ENCODE data around the gene TRAF7.

TRAF7 gene

GRCh38 chr16:2216330-2216729 lies 60.7 kb downstream of the TRAF7 start:
- Histone ChIP-seq H4K8ac (ENCODE audit: low read depth, low read length) (no peak overlapping the region), H3K27ac (replicated peaks; ENCODE audit: low read length) (no peak overlapping the region), H3K18ac (ENCODE audit: low read length) (no peak overlapping the region), H3K14ac (ENCODE audit: low read length) (no peak overlapping the region), H2AFZ (ENCODE audit: low read length) (no peak overlapping the region), H3K4me3 (ENCODE audit: low read length in 2 of 2) (no peak overlapping the region), H3K4ac (ENCODE audit: low read length) (no peak overlapping the region), H3K4me1 (ENCODE audit: control insufficient read depth in 2 of 2, insufficient read depth in 1 of 2, low read depth in 1 of 2, low read length in 2 of 2) (peaks cover 9 to 11% of the 10 kb centered on the region in 2 donors), H2BK120ac (ENCODE audit: low read depth, low read length) (no peak overlapping the region), H3K9ac (ENCODE audit: low read depth, low read length, poor library complexity) (no peak overlapping the region), H2AK5ac (ENCODE audit: low read depth, low read length) (no peak overlapping the region), H3K9me3 (replicated peaks in 1 of 2; ENCODE audit: control insufficient read depth in 2 of 2, insufficient read depth in 1 of 2, low read depth in 1 of 2, low read length in 2 of 2) (no peaks in the 10 kb centered on the region), H2BK5ac (ENCODE audit: low read length) (no peak overlapping the region), H3K79me1 (ENCODE audit: low read depth, low read length) (peaks cover 16% of the 10 kb centered on the region), H3K4me2 (ENCODE audit: insufficient read depth, low read length, poor library complexity, severe bottlenecking) (no peak overlapping the region), H3K23ac (ENCODE audit: low read depth, low read length, poor library complexity) (no peak overlapping the region), H3K36me3 (replicated peaks in 1 of 2; ENCODE audit: control insufficient read depth in 2 of 2, insufficient read depth in 2 of 2, low read length in 2 of 2) (peaks cover 17 to 23% of the 10 kb centered on the region in 2 donors), H4K91ac (ENCODE audit: low read depth, low read length, poor library complexity) (no peak overlapping the region), H2BK15ac (ENCODE audit: low read length) (no peak overlapping the region), H3K27me3 (ENCODE audit: control insufficient read depth in 3 of 3, insufficient read depth in 3 of 3, low read depth in 1 of 3, low read length in 3 of 3) (no peaks in the 10 kb centered on the region), H2BK12ac (ENCODE audit: low read length) (no peak overlapping the region)
- WGBS, 2 donors (ENCODE audit: extremely low coverage in 2 of 2, insufficient read length in 2 of 2, insufficient replicate concordance in 1 of 2) = no CpG with 5 or more reads among the region's 4 CpGs
- no peak for DNase-seq (ENCODE audit: low spot score)

DNA sequence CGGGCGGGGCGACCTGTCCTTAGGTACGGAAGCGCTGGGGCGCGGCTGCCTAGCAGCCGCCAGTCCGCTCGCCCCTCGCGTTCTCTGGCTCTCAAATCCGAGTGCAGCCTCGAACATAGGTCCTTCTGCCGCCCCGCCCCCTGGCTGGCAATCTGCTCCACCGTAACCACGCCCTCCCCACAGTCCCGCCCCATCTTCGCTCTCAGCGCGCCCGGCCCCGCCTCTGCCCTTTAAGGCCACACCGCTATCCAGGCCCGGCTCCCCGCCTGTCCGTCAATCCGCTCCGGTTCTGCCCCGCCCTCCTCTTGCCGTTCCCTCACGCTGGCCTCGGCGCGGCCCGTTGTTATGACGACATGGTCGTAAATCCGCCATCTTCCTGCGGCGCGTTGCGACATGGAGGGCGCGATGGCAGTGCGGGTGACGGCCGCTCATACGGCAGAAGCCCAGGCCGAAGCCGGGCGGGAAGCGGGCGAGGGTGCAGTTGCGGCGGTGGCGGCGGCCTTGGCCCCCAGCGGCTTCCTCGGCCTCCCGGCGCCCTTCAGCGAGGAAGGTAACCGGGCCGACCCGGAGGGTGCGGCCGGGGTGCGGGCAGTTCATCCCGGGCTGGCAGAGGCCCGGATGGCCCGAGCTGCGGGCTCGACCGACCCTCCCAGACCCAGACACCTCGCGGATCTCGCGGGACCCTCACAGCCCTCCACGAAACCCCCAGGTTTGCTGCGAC lies 67.8 kb downstream of the TRAF7 start, which contains the start of gene E4F1:
Gene E4F1, plus strand, starts transcription at position 371 of the 721 bp plus-strand sequence. Its CDS starts 23 bp downstream, at position 394.
- peaks cover 11% of the 10 kb centered on the region for H3K79me1 ChIP-seq (ENCODE audit: low read depth, low read length)

DNA sequence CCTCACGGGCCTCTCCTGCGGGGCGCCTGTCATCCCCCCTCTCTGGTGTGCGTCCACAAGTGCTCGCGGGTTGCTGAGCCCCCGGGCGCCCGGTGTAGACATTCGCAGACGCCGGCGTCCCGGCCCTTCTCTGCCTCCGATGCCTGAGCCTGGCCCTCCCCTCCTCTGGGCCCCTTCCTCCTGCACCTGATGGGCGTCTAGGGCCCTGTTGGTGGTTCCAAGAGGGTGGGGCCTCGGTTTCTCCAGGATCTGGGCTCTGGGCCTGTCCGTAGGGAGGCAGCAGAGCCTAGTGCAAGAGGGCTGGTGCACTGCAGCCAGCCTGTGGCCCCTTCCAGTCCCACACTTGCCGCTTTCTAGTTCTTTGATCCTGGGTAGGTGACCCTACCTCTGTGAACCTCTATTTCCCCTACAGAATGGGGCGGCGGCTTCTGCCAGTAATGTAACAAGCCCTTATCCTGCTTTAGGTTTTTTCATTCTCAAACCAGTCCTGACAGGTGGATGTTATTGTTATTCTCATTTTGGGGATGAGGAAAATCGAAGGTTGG lies 68.4 kb downstream of the TRAF7 start:
- Histone ChIP-seq H3K4me2 (ENCODE audit: insufficient read depth, low read length, poor library complexity, severe bottlenecking) (peak overlapping the region; percentile 87), H2AK5ac (ENCODE audit: low read depth, low read length) (peak overlapping the region; percentile 90), H3K18ac (ENCODE audit: low read length) (peak overlapping the region; percentile 96), H2BK12ac (ENCODE audit: low read length) (no peak overlapping the region), H2BK120ac (ENCODE audit: low read depth, low read length) (no peak overlapping the region), H4K91ac (ENCODE audit: low read depth, low read length, poor library complexity) (no peak overlapping the region), H3K79me1 (ENCODE audit: low read depth, low read length) (peaks cover 15% of the 10 kb centered on the region), H3K23ac (ENCODE audit: low read depth, low read length, poor library complexity) (peak overlapping the region; percentile 99), H2BK15ac (ENCODE audit: low read length) (peak overlapping the region; percentile 58), H3K9ac (ENCODE audit: low read depth, low read length, poor library complexity) (peak overlapping the region; percentile 95), H3K9me3 (replicated peaks in 1 of 2; ENCODE audit: control insufficient read depth in 2 of 2, insufficient read depth in 1 of 2, low read depth in 1 of 2, low read length in 2 of 2) (no peaks in the 10 kb centered on the region), H3K4me1 (ENCODE audit: control insufficient read depth in 2 of 2, insufficient read depth in 1 of 2, low read depth in 1 of 2, low read length in 2 of 2) (peaks cover 2 to 3% of the 10 kb centered on the region in 2 donors), H3K4ac (ENCODE audit: low read length) (no peak overlapping the region), H3K14ac (ENCODE audit: low read length) (peak overlapping the region; percentile 47), H3K27ac (replicated peaks; ENCODE audit: low read length) (peak overlapping the region; percentile 70), H4K8ac (ENCODE audit: low read depth, low read length) (no peak overlapping the region), H3K27me3 (ENCODE audit: control insufficient read depth in 3 of 3, insufficient read depth in 3 of 3, low read depth in 1 of 3, low read length in 3 of 3) (no peaks in the 10 kb centered on the region), H3K4me3 (ENCODE audit: low read length in 2 of 2) (peak overlapping the region; percentile 87 to 92), H2AFZ (ENCODE audit: low read length) (peak overlapping the region; percentile 98), H2BK5ac (ENCODE audit: low read length) (peak overlapping the region; percentile 90), H3K36me3 (replicated peaks in 1 of 2; ENCODE audit: control insufficient read depth in 2 of 2, insufficient read depth in 2 of 2, low read length in 2 of 2) (peaks cover 3 to 26% of the 10 kb centered on the region in 2 donors)
- WGBS, 2 donors (ENCODE audit: extremely low coverage in 2 of 2, insufficient read length in 2 of 2, insufficient replicate concordance in 1 of 2) = no CpG with 5 or more reads among the region's 22 CpGs
- no peak for DNase-seq (ENCODE audit: low spot score)

More for the DNA sequence above, 67.8 kb downstream of the TRAF7 start, which contains the start of gene E4F1:
- Histone ChIP-seq H2BK5ac (ENCODE audit: low read length) (peak within 1 kb of the TSS; percentile 90), H2AK5ac (ENCODE audit: low read depth, low read length) (peak within 1 kb of the TSS; percentile 90), H4K91ac (ENCODE audit: low read depth, low read length, poor library complexity) (no peak within 1 kb of the TSS), H3K4me1 (ENCODE audit: control insufficient read depth in 2 of 2, insufficient read depth in 1 of 2, low read depth in 1 of 2, low read length in 2 of 2) (peaks cover 2 to 3% of the 10 kb centered on the region in 2 donors), H3K36me3 (replicated peaks in 1 of 2; ENCODE audit: control insufficient read depth in 2 of 2, insufficient read depth in 2 of 2, low read length in 2 of 2) (peaks cover 0 to 20% of the 10 kb centered on the region in 2 donors), H3K14ac (ENCODE audit: low read length) (peak within 1 kb of the TSS; percentile 75), H3K9me3 (replicated peaks in 1 of 2; ENCODE audit: control insufficient read depth in 2 of 2, insufficient read depth in 1 of 2, low read depth in 1 of 2, low read length in 2 of 2) (no peaks in the 10 kb centered on the region), H4K8ac (ENCODE audit: low read depth, low read length) (no peak within 1 kb of the TSS), H3K4me2 (ENCODE audit: insufficient read depth, low read length, poor library complexity, severe bottlenecking) (peak within 1 kb of the TSS; percentile 87), H3K18ac (ENCODE audit: low read length) (peak within 1 kb of the TSS; percentile 96), H3K23ac (ENCODE audit: low read depth, low read length, poor library complexity) (peak within 1 kb of the TSS; percentile 99), H3K4ac (ENCODE audit: low read length) (no peak within 1 kb of the TSS), H3K27me3 (ENCODE audit: control insufficient read depth in 3 of 3, insufficient read depth in 3 of 3, low read depth in 1 of 3, low read length in 3 of 3) (no peaks in the 10 kb centered on the region), H2AFZ (ENCODE audit: low read length) (peak within 1 kb of the TSS; percentile 98), H3K4me3 (ENCODE audit: low read length in 2 of 2) (peak within 1 kb of the TSS; percentile 87 to 92), H2BK12ac (ENCODE audit: low read length) (no peak within 1 kb of the TSS), H3K27ac (replicated peaks; ENCODE audit: low read length) (peak within 1 kb of the TSS; percentile 83), H3K9ac (ENCODE audit: low read depth, low read length, poor library complexity) (peak within 1 kb of the TSS; percentile 95), H2BK120ac (ENCODE audit: low read depth, low read length) (no peak within 1 kb of the TSS), H2BK15ac (ENCODE audit: low read length) (peak within 1 kb of the TSS; percentile 58)
- peak; percentile 99 for DNase-seq (ENCODE audit: low spot score)
- no CpG with 5 or more reads among the region's 82 CpGs for WGBS, 2 donors (ENCODE audit: extremely low coverage in 2 of 2, insufficient read length in 2 of 2, insufficient replicate concordance in 1 of 2)

DNA sequence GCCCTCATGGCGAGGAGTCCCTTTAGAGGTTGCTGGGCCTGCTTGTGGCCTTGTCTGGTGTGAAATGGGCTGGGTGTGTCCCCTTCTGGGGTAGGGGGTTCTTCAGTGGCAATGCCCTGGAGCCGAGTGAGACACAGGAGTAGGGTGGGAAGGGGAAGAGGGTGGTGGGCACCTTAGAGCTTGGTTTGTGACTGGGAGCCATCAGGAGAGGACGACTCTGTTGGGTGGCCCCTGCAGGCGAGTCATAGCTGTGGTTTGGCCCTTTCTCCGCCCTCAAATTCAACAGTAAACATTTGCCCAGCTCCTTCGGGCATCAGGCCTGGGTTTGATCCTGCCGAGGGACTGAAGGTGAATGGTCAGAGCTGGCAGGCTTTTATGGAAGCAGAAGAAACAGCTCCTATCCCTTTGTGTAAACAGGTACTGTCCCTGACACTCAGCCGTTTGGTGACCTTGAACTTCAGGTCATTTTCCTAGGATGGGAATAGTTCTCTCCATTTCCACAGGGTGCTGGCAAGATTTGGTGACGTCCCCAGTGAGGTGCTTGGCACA lies 70.7 kb downstream of the TRAF7 start:
- Histone ChIP-seq H3K4me2 (ENCODE audit: insufficient read depth, low read length, poor library complexity, severe bottlenecking) (no peak overlapping the region), H2BK5ac (ENCODE audit: low read length) (no peak overlapping the region), H2BK120ac (ENCODE audit: low read depth, low read length) (no peak overlapping the region), H3K14ac (ENCODE audit: low read length) (no peak overlapping the region), H3K4ac (ENCODE audit: low read length) (no peak overlapping the region), H4K8ac (ENCODE audit: low read depth, low read length) (no peak overlapping the region), H3K9me3 (replicated peaks in 1 of 2; ENCODE audit: control insufficient read depth in 2 of 2, insufficient read depth in 1 of 2, low read depth in 1 of 2, low read length in 2 of 2) (no peaks in the 10 kb centered on the region), H3K27ac (replicated peaks; ENCODE audit: low read length) (no peak overlapping the region), H3K27me3 (ENCODE audit: control insufficient read depth in 3 of 3, insufficient read depth in 3 of 3, low read depth in 1 of 3, low read length in 3 of 3) (no peaks in the 10 kb centered on the region), H3K36me3 (replicated peaks in 1 of 2; ENCODE audit: control insufficient read depth in 2 of 2, insufficient read depth in 2 of 2, low read length in 2 of 2) (peaks cover 17 to 48% of the 10 kb centered on the region in 2 donors), H2AK5ac (ENCODE audit: low read depth, low read length) (no peak overlapping the region), H3K4me3 (ENCODE audit: low read length in 2 of 2) (peak overlapping the region in 1 of 2 donors; percentile 5), H2BK15ac (ENCODE audit: low read length) (no peak overlapping the region), H2AFZ (ENCODE audit: low read length) (no peak overlapping the region), H3K79me1 (ENCODE audit: low read depth, low read length) (peaks cover 18% of the 10 kb centered on the region), H3K23ac (ENCODE audit: low read depth, low read length, poor library complexity) (no peak overlapping the region), H3K9ac (ENCODE audit: low read depth, low read length, poor library complexity) (no peak overlapping the region), H2BK12ac (ENCODE audit: low read length) (no peak overlapping the region), H3K4me1 (ENCODE audit: control insufficient read depth in 2 of 2, insufficient read depth in 1 of 2, low read depth in 1 of 2, low read length in 2 of 2) (peaks cover 2 to 3% of the 10 kb centered on the region in 2 donors), H4K91ac (ENCODE audit: low read depth, low read length, poor library complexity) (no peak overlapping the region), H3K18ac (ENCODE audit: low read length) (no peak overlapping the region)
- no peak for DNase-seq (ENCODE audit: low spot score)
- WGBS, 2 donors (ENCODE audit: extremely low coverage in 2 of 2, insufficient read length in 2 of 2, insufficient replicate concordance in 1 of 2) = no CpG with 5 or more reads among the region's 9 CpGs
